Measurements from ENCODE around the gene SPOP. TPM values are rescaled to one million over a fixed set of nuclear protein-coding genes. Genes with fewer than 3 reads are reported as not detected.
"Not testable (repeated sequence)": the region's sequence is repeated elsewhere in the genome, so short reads cannot be mapped to it uniquely, and the experiment has no call there.

Gene SPOP
- polyA plus RNA-seq, 4 donors, result 61.0 to 70.6 (median 64.2) TPM

DNA sequence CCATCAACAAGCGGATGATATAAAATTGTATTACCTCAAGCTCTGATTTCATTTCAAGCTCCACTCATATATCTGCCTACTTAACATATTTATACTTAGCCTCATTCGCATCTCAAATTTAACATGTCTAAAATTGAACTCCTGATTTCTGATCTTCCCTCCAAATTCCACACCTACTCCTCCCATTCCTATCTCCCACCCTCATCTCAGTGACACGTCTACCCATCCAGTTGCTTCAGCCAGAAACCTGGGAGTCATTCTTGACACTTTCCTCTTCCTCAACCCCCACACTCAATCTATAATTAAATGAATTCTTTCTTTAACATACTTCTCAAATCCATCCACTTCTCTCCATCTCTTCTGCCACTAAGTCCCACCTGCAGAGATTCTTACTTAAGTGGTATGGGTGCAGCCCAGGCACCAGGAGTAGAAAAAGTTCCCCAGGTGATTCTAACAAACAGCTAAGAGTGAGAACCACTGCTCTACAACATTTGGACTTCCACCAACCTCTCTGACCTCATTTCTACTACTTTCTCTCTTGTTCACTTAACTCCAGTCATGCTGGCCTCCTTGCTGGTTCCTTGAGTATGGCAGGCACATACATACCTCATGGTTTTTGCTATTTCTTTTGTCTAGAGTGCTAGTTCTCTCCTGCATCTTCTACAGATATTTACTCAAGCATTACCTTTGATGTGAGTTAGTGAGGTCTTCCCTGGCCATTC, 18.1 kb downstream of the SPOP start:
- no peak for DNase-seq (ENCODE audit: low read depth in 4 of 4, low spot score in 3 of 4)

DNA sequence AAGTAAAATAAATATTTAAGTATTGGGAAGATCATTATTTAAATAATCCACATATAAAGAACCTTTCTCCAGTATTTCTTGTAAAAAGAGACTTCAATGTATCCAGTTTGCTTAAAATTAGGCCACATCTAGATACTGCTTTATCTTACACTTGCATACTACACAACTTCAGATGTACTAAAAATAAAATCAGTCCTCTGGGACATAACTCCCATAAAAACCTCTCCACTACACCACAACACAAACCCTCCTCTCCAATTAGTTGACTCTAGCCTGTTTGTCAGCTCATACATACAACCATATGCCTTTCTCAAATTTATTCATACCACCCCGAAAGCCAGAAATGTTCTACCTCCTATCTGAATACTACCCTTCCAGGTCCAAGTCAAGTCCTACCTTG, 21.6 kb downstream of the SPOP start:
- DNase-seq (ENCODE audit: low read depth in 4 of 4, low spot score in 3 of 4), result no peak

DNA sequence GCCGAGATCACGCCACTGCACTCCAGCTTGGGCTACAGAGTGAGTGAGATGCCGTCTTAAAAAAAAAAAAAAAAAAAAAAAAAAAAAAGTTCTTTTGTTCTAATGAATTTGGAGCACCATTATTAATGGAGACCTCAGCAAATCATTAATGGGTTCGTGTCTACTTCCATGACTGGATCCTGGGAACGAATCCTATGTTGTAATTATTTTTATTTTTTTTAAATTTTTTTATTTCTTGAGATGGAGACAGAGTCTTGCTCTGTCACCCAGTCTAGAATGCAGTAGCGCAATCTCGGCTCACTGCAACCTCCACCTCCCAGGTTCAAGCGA, 30.7 kb downstream of the SPOP start:
- no peak for DNase-seq (ENCODE audit: low read depth in 4 of 4, low spot score in 3 of 4)

DNA sequence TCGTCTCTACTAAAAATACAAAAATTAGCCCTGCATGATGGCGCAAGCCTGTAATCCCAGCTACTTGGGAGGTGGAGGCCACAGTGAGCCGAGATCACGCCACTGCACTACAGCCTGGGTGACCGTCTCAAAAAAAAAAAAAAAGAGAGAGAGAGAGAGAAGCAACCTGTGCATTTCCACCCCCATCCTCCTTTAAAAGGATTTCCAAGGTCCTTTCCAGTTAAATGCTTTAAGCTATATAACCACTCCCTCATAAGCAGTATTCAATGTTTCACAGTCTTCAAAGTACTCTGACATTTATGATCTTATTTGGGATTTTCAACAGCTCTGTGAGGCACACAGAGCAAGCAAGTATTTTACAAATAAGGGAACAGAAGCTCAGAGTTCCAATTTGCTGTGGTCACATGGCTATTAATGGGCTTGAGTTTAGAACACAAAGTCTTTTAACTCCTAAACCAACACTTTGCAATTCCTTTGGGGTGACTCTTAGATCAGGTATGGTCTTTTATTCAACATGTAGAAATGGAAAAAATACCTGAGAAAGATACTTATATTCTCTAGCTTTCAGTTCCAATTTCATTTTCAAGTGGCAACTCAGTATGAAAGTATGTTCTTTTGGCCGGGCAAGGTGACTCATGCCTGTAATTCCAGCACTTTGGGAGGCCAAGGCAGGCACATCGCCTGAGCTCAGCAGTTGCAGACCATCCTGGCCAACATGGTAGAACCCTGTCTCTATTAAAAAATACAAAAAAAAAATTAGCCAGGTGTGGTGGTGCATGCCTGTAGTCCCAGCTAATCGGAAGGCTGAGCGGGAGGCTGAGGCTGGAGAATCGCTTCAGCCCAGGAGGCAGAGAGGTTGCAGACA, 31.3 kb downstream of the SPOP start:
- DNase-seq (ENCODE audit: low read depth in 4 of 4, low spot score in 3 of 4), result no peak

DNA sequence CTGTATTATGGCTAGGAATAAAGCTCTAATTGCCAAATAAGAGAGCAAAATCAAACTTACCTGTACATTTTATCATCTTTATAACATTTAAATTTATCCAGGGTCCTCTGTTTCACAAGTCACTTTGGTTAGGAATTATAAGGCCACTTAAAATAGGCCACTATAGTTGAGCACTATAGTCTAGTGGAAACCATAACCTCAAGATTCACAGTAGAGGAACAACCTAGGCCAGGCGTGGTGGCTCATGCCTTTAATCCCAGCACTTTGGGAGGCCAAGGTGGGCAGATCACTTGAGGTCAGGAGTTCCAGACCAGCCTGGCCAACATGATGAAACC, 31.9 kb downstream of the SPOP start:
- DNase-seq (ENCODE audit: low read depth in 4 of 4, low spot score in 3 of 4), result not testable (repeated sequence)

DNA sequence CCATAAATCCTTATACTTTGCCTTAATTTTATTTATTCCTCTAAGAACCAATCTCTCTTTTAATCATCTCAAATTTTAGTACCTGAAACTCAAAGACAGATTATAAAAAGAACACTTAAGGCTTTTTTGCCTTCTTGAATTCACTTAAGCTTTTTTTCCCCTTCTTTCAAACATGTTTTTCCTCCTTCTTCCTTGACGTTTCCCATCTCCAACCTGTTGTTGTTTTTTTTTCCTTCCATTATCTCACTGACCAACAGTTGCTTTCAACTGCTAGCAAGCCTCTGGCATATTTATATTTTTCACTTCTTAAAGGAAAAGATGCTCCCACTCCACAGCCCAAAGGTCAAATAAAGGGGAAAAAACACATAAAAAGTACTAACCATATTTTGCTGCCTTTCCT, 32.2 kb downstream of the SPOP start:
- no peak for DNase-seq (ENCODE audit: low read depth in 4 of 4, low spot score in 3 of 4)

DNA sequence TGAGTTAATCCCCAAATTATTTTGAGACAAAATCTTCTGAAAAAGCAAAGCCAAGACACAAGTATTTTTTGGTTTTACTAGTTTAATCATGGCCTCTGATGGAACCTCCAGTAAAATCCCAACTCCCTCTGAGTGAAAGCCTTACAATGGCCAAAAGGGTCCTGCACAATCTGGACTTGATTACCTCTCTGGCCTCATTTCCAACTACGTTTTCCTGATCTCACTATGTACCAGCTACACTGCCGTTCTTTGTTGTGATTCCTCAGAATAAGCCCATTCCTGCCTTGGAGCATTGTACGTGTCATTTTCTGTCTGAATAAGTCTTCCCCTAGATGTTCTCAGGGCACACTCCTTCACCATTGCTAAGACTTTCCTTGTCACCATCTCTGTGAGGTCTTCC, 37.3 kb downstream of the SPOP start:
- no peak for DNase-seq (ENCODE audit: low read depth in 4 of 4, low spot score in 3 of 4)

DNA sequence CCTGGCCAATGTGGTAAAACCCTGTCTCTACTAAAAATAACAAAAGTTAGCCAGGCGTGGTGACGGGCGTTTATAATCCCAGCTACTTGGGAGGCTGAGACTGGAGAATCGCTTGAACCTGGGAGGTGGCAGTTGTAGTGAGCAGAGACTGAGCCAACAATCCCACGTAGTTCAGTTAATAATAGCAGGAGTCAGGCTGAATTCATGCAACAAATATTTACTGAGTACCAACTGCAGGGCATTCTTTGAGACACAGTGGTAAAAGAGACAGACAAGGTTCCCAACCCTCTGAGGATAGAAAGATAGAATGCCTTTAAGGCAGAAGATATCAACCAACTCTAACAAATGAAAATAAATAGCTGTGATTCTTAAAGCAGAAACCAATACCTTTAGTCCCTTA, 39.1 kb downstream of the SPOP start:
- DNase-seq (ENCODE audit: low read depth in 4 of 4, low spot score in 3 of 4), result no peak

DNA sequence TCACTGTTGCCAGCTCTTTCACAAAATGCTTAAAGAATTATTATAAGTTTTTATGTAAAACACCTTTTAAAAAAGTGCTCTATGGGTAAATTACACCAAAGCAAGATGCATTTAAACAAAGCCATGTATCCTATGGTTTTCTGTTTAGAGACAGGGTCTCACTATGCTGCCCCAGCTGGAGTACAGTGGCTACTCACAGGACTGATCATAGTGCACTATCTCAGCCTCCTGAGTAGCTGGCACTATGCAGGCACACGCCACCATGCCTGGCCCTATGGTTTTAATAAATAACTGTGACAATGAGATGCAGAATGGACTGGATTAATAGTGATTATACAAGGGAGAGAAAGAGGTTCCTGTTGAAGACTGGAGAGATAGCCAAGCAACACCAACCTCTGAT, 40.2 kb downstream of the SPOP start:
- DNase-seq (ENCODE audit: low read depth in 4 of 4, low spot score in 3 of 4), result no peak

DNA sequence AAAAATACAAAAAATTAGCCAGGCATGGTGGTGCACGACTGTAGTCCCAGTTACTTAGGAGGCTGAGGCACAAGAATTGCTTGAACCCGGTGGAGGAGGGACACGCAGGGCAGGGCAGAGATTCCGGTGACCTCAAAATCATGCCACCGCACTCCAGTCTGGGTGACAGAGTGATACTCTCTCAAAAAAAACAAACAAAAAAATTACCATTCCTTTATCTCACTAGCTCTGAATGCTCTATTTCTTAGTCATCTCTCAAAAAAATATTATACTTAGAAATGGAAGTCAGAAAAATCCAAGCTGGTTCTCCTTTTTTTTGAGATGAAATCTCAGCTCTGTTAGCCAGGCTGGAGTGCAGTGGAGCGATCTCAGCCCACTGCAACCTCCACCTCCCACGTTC, 40.8 kb downstream of the SPOP start:
- no peak for DNase-seq (ENCODE audit: low read depth in 4 of 4, low spot score in 3 of 4)

DNA sequence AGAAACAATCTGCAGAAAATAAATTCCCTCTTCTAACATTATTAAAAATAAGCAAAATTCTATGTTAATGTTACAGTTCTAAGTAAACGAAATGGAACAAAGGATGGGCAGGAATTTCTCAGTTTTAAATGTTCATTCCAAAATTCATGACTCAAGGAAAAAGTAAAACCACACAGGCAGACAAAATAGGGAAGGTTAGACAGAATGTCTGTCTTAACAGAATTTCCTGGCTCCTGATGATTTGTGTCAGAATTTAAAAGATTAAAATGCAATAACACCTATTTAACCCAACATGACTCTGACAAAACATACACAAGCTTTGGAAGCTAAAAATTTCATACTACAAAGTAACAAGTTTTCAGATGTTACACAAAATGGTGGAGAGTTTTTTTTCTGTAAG, 42.8 kb downstream of the SPOP start:
- DNase-seq (ENCODE audit: low read depth in 4 of 4, low spot score in 3 of 4), result no peak

DNA sequence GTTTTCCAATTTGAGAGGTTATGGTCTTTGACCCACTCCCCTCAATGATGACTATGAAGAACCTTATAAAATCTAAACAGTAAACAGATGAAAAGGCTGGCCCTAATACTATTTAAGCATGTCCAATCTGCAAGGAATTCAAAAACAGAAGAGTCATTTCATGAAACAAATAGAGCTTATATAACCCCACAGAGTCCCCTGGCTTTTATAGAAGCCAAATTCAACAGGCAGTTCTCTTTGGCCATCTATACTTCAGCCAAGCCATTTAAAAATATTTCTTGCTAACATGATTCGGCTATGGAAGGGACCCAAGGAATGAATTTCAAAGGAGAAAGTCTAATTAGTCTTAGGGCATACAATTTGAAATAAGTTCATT, 43.4 kb downstream of the SPOP start:
- no peak for DNase-seq (ENCODE audit: low read depth in 4 of 4, low spot score in 3 of 4)

DNA sequence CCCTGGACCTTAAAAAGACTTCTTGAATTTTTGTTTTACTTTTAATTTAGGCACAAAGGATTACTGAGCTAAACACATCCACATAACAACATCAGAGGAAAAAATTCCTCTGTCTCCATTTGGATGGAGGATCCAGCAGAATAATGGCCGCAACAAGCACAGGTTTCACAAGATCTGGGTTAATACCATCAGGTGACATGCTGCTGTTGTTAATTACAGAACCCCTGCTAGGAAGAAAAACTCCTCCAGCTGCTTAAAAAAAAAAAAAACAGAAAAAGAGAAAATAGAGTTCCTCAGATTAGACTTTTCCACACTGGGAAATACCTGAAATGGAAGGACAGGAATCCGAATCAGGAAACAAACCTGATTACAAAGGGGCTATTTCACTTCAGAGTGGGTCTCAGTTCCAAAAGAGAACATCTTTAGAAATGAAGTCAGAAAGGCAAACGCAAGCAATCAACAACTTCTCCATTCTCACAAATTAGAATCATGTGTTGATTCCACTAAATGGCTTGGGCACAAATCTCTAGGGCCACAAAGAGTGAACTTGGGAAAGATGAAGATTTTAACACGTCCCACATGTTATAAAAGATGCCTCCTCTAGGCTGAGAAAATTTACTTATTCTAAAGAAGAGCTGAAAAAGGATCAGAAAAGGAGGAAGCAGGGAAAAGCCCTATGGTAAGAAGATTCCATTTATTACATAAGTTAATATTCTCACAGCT, 44.0 kb downstream of the SPOP start:
- DNase-seq (ENCODE audit: low read depth in 4 of 4, low spot score in 3 of 4), result no peak

DNA sequence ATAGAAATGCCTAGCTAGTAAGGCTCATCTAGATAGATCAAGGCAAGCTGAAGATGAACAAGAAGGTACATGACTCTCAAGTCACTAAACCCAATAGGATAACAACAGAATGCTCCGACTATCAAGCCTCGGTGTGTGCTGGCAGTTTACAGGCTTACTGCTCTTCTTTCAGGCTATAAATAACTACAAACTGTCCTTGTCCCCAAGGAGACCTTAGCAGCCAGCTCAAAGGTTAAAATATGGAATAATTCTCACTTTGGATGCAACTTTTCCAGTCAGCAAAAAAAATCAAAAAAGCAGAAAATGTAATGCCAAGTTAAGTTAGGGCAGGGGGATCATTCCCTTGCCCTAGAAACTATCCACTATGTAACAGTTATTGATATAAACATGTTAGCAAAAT, 44.6 kb downstream of the SPOP start:
- no peak for DNase-seq (ENCODE audit: low read depth in 4 of 4, low spot score in 3 of 4)

DNA sequence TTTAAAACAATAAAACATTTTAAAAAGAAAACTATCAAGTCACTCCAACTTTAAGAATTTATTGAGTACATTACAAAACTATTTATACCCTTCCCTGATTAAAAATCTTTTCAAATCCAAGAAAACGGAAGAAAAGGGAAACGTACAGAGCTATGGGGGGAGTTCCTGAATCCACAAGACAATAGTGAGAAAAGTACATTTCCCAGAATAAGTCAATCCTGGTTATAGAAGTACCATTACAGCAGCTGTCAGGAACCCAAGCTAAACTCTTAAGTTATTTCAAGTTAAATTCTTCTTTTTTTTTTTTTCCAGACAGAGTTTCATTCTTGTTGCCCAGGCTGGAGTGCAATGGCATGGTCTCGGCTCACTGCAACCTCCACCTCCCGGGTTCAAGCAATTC, 45.7 kb downstream of the SPOP start:
- no peak for DNase-seq (ENCODE audit: low read depth in 4 of 4, low spot score in 3 of 4)

DNA sequence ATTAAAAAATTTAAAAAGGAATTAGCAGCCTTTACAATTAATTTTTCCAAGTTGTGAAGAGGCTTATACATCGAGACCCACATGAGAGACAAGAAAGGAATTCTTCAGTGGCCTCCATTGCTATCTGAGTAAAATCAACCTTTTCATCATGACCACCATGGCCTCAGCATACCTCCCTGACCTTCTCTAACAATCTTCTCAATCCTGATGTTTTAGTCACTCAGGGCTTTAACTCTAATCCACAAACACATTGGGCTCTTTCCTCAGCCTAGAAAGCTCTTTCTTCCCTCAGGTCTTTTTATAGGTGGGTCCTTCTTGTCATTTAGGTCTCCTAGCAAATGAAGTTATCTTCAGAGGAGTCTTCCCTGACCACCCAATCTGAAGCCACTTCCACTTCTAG, 46.4 kb downstream of the SPOP start:
- DNase-seq (ENCODE audit: low read depth in 4 of 4, low spot score in 3 of 4), result no peak

DNA sequence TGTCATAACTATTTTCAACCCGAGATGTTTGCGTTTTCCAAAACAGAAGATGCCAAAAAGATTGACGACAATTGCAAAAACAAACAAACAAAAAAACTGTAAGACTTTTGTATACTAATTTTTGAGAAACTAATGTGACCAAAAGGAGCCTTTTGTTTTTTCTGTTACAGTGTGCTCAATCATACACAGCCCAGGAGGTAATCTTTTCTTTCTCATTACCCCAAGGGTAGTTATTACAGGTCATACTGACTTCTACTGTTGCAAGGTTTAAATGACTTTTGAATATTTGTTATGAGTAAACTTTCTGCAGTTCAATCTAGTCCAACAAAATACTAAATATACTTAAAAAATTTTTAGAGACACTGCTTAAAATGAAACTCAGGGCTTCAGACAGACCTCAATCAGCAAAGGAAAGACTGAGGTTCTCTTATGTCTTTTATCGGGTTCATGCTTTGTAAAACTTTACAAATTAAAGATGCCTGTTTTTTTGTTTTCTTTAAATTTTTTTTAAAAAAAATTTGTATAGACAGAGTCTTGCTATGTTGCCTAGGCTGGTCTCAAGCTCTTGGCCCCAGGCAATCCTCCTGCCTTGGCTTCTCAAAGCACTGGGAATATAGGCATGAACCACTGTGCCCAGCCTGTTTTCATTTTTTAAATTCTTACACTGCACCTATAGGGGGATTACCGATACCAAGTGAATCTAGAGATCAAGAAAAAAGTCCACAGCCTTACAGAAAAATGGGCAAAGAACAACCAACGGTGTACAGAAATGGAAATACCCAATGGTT, 47.6 kb downstream of the SPOP start:
- no peak for DNase-seq (ENCODE audit: low read depth in 4 of 4, low spot score in 3 of 4)

DNA sequence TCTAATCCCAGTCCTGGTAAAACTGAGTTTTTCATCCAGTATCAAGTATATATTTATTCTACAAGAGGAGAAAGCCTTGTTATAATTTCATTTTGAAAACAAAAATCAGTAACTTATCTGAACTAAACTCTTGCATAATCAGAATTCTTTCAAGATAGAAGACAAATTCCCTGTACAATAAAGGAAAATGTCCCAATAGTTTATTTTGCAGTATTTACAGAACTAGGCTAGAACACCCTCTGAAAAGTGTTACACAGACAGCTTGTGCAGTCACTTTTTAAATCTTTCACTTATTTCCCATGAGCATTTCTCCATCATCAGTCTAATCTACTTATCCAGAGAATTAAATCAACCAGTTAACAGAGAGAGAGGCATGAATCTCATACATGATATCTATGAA, 48.5 kb downstream of the SPOP start:
- DNase-seq (ENCODE audit: low read depth in 4 of 4, low spot score in 3 of 4), result no peak

DNA sequence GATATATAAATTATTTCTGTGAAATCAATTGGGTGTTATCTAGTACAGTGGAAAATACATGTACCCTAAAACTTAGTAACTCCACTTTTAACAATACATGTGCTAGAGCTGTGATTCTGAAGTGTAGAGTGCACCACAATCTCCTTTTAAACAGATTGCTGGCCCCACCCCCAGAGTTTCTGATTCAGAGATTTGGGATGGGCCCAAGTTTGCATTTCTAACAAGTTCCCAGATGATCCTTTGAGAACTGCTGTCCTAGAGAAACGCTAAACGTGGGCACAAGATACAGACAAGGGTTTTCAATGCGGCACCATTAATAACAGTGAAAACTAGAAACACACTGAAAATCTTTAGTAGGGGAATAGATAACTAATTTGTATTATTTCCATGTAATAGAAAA, 53.0 kb downstream of the SPOP start:
- DNase-seq (ENCODE audit: low read depth in 4 of 4, low spot score in 3 of 4), result no peak

DNA sequence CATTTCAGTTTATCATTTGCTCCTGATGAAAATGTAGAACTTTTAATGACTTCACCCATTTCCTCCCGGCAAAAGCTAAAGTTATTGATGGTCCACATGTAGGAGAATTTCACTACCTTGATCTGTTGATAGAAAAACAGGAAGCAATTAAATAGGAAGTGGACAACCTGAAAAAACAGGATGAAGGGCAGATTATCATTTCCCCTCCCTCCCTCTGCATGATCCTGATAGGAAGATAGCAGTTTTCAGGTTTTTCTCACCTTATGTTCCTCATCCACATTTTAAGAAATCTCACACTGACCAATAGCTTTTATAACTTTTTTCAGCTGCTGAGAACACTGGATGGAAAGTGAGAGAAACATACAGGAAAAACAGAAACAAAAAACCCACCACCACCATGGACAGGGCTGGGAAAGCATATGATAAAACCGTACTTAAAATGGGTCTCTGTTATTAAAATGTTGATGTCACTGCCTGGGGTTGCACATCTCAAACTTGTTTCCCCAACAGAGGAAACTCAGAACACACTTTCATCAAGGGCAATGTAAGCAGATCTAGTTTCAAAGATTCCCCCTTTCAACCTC, 55.9 kb downstream of the SPOP start:
- no peak for DNase-seq (ENCODE audit: low read depth in 4 of 4, low spot score in 3 of 4)

DNA sequence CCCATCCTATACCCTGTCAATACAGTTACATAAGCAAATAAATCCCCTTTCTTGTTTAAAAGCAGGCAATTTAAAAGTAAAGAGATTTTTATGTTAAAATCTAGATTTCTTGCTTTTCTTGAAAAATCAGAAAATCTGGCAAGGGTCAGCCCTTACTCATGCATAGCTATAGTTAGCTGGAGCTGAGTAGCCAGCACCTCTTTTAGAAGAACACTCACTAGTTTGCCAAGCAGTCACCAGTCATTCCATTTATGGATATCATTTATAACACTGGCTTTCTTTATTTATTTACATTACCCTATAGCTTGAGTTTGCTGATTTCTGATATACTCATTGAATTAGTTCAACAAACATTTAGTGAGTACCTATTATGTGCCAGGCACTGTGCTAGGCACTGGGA, 56.5 kb downstream of the SPOP start:
- no peak for DNase-seq (ENCODE audit: low read depth in 4 of 4, low spot score in 3 of 4)

Measured in right renal pelvis (tissue), 4 donors.